HG03342 (cell line): ENCODE data around the gene EFCAB6.

Source experiments
- ATAC-seq: cut with Tn5 transposase; IDR thresholded peaks from one replicate; pipeline ENCODE4 v1.9.1; 2021; ENCODE audit warnings: mild to moderate bottlenecking, moderate library complexity; ENCODE audit not compliant: unreplicated experiment

The EFCAB6 gene

DNA sequence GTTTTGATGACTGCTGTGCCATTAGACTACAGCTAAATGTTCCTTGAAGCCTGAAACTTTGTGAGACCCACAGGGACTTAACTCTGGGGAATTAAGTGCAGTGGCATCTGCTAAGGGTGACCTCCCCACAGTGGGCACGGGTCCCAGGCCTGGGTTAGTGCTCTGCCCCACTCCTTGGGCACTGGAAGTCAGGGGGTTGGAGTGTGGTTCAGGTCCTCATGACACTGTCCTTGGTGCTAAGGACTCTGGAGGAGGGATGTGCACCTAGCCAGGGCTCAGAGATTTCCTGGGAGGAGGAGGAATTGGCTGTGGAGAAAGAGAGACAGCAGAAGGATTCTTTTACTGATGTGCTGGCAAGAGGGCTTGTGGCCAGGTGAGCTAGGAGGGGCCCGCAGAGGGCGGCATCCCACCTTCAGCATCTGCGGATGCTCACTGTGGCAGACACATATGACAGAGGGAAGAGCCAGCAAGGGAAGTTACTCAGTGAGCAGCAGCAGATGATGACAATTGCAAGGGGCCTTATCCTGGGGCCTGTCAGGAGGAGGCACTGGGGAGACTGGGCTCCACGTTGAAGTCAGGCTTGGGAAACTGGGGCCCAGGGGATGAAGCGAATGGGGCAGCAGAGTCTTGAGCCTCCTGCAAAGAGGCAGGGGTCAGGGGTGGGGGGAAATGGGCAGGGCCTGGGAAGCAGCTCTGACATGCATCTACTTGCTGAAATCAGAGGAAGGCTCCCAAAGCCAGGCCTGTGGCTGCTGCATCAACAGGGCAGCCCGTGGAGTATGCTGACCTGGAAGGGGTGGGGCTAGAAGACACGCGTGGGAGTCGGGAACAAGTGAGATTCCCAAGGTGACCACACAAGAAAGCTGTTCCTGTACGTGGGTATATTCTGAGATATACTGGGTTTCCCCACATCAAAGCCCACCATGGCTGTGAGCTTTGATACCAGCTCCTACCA lies 256.3 kb downstream of the EFCAB6 start:
- no peak for ATAC-seq

DNA sequence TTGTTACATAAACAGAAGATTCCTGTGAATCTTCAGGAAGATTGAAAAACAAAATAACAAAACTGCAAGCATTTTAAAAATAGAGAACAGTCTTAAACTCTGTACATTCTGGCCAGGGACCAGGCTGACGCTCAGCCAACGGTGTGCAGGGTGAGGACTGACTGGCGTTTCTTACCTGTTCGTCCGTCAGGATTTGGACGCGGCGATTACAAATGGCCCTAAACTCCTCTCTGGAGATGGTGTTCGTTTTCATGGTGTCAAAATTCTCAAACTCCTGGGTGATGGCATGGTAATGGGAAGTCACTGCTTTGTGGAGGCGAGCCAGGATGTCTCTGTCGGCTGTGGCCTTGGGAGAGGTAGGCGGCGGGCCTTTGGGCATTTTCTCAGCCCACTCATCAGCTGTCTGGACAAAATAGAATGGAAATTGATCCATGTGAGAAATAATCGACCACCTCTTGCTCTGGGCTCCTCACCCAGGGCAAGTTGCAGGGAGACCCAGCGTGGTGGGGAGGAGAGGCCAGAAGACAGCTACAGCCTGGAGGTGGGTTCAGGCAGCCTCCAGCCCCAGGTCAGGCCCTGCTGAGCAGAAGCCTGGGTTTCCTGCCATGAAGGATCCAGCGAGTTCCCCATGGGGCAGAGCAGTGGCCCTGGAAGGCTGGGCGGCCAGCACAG lies 257.3 kb downstream of the EFCAB6 start:
- no peak for ATAC-seq

GRCh38 chr22:43554259-43554636 lies 257.9 kb downstream of the EFCAB6 start:
- no peak for ATAC-seq

DNA sequence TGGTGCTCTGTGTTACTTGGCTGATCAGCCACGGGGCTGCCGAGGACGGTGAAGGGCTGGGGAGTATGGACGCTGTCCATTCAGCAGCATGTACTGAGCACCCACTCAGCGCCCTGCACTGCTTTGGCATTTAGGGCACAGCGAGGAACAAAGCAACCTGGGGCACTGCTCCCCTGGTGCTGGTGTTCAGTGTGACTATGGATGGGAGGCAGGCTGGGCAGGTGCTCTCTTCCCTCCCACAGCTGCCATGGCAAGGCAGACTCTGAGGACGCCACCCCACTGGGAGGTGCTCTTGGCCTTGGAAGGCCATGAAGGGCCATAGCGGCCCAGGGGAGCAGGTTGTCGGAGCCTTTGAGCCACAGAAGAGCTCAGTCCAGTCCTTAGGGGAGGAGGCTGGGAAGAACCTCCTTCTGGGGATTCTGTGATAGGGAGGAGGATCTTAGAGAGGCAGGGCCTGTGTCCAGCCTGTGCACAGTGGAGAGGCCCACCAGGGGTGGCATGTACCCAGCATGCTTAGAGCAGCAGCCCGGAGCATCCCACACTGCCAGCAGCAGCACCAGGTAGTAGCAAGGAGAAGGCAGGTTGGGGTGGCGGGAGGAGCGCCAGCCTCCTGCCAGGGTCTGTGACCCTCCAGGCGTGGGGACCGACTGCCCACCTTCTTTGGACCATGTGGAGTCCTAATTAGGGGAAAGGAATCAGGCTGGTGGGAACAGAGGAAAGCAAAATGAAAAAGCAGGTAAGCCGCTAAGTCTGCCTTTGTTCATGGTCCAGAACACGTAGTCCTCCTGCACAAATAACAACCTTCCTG lies 258.4 kb downstream of the EFCAB6 start:
- no peak for ATAC-seq

DNA sequence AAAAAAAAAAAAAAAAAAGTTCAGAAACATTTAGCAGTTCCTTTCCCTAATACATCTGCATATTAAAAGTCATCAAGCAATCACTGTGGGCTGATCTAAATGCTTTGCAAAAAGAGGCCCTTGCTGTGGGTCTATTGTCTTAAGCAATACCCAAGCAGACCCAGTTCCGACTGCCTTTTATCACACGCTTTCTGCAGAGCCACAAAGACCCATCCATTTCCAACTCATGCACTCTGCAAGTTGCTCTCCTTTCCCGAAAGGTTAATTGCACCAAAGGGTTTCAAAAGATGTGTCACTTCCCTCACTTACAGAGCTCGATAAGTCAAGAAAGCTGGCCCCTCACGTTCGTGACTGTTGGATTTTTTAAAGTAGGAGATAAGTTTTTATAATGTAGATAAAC lies 261.4 kb downstream of the EFCAB6 start:
- ATAC-seq = no peak

DNA sequence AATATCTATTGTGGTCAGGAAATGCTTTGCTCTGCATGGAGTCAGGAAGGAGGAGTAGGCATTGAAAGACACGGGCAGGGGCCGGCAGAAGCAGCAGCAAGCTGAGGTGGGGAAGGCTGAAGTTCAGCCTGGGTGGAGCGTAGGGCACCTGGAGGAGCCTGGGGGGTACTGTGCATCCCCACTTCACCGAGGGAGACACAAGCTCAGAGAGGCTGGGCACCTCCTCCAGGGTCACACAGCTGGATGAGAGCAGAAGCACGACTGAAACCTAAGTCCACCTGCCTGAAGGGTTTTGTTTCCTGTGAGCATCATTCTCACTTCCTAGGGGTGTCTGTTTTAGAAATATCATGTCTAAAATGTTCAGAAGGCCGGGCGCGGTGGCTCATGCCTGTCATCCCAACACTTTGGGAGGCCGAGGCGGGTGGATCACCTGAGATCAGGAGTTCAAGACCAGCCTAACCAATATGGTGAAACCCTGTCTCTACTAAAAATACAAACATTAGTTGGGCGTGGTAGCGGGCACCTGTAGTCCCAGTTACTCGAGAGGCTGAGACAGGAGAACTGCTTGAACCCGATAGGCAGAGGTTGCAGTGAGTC lies 262.0 kb downstream of the EFCAB6 start:
- ATAC-seq = no peak

- no peak for ATAC-seq
These were observed 265.9 kb downstream of the EFCAB6 start for GRCh38 chr22:43546186-43546585.

DNA sequence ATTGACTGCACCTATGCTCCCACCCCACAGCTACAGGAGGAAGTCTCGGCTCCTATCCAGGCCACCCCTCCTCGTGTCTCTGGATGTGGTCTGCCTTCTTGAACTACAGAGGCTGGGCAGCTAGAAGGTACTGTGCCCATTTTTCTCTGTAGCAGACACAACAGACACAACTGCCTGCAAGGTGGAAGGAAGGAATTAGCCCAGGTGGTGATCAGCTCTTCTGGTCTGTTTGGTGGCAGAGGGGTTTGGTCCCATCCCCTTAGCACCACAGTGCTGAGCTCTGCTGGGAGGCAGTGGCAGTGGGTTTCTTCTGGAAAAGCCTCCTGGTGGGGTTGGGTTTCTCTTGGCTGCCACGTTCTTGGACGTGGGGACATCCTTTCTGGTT lies 267.8 kb downstream of the EFCAB6 start:
- no peak for ATAC-seq

- no peak for ATAC-seq
These were observed 268.4 kb downstream of the EFCAB6 start for GRCh38 chr22:43543522-43544288.

- ATAC-seq = no peak
These were observed 269.2 kb downstream of the EFCAB6 start for GRCh38 chr22:43542681-43543521.

DNA sequence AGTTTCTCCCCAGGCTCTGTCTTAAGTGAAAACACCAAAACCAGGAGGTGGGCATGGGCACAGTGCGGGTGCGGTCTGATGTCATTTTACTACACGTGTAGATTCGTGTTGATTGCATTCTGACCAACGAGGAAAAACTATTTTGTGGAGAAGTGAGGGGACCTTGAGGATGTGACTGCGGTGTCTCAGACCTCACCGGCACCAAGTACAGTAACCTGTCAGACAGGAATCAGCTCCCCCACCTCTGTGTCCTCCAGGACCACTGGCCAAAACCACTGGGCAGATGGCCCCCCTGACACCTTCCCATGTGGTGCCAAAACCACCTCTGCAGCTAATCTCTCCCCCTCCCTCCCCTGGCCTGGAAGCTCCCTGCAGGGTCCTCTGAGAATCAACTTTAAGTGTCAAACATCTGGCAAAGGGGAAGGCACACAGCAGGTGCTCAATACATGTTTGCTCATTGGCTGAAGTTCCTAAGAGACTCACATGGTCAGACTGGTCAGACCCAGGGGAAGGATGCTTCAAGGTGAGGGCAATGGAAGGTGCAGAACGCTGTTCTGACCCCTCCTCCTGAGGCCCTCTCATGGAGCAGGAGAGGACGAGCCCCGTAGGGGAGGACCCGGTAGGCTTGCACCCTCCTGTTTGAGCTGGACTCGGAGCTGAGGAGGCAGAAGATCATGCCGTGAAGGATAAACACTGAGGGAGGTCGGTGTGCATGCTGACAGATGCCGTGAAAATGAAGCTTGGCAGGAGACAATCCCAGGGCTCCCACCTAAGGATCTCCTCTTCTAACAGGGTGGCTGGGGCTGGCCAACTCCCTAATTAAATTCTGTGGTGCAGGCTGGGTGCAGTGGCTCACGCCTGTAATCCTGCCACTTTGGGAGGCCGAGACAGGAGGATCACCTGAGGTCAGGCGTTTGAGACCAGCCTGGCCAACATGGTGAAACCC lies 270.4 kb downstream of the EFCAB6 start:
- ATAC-seq = no peak

DNA sequence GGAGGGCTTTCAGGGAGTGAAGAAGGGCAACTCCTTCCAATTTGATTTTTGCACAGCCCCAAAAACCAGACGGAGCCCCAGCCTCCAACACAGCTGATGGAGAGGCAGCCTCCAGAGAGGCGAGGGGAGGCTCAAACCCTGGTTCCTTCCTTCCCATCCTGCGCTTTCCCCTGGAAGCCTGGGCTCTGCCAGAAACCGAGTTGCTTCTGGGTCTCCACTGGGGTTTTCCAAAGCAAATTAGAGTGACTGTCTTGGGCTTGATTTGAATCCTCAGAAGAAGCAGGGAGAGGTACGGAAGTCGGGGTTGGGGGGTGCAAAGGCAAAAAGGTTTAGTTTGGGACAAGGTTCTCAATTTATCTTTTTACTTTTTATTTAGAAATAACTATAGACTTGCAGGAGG lies 271.1 kb downstream of the EFCAB6 start:
- ATAC-seq = no peak

- no peak for ATAC-seq
These were observed 271.6 kb downstream of the EFCAB6 start for GRCh38 chr22:43540529-43540923.

GRCh38 chr22:43539572-43540528 lies 272.3 kb downstream of the EFCAB6 start:
- ATAC-seq = no peak

DNA sequence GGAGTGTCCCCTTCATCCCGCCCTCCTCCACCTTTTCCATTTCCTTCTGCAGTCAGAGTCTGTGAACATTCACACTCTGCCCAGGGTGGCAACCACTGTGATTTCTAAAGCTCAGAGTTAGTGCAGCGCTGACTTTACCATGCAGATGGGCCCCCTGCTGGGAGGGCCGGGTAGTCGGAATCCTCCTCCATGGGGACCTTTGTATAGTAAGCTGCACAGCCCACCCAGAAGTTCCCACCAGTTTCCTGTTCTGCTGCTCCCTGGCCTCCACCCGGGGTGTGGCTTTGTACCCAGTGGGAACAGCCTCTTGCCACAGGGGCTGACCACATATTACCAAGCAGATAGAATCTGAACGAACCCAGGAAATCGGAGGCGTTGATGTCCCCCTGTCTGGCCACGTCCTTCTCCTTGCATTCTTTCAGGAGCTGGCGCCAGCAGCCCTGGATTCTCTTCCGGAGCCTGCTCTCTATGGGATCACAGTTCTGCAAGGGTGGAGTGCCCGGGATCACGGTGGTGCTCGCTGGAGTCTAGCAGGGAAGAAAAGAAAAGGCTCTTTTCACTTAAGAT lies 275.0 kb downstream of the EFCAB6 start:
- no peak for ATAC-seq

DNA sequence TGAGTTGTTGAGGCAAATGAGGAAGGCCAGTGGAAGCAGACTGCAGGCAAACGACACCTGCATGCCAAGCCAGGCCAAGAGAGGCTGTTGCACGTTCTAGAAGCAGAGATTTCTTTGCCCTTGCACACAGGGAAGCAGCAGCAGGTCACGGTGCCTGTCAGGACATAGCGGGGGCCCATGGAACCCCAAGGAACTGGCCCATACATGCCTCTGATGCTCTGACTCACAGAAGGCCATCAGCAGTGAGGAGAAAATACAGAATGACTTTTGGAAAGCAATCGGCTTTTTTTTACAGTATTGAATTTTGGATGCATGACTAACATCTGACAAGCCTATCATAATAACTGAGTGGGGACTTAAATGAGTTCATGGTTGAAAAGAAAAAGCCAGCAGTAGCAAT lies 276.4 kb downstream of the EFCAB6 start:
- ATAC-seq = no peak

DNA sequence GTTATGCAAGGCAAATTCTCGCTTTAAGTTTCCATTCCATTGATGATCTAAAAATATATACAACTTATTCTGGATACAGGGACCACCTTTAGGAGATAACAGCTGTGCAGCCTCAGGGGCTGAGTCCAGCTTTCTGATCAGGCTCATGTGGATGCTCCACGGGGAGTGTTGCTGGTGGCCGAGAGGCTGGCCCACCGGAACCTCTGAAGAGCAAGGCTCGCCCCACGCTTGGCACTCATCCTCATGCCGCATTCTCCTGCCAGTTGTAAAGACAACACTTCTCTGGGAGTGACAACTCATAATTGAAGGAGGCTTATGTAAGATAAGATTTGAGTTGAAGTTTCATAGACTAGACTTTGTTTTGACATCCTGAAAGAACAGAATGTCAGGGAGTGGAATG lies 276.8 kb downstream of the EFCAB6 start:
- ATAC-seq = no peak
